Stimulated activated CD4-positive, alpha-beta T cell treated with anti-CD3 and anti-CD28 coated beads, TNF-alpha, amount 100 ng/mL, for 4 hours (primary cell): ENCODE data around the gene C2CD5.
A peak's percentile ranks its signal among the peaks of the same experiment; 100 is the strongest.
"Not testable (repeated sequence)": the region's sequence is repeated elsewhere in the genome, so short reads cannot be mapped to it uniquely, and the experiment has no call there.

ENCODE experiments used
- DNase-seq, 3 experiments: peaks; one replicate each; pipeline ENCODE4 v3.0.0-alpha.2; 2020; ENCODE audit warnings: low read depth in 3 of 3

C2CD5 gene

GRCh38 chr12:22544038-22544979, at the start of gene C2CD5:
Gene C2CD5 (minus strand): TSS chr12:22544542. CDS start chr12:22544150, 392 bp downstream.
- peak; percentile 82 to 92 (median 92) for DNase-seq

GRCh38 chr12:22593864-22594263, 49.5 kb upstream of the C2CD5 start:
- DNase-seq: no peak

GRCh38 chr12:22588817-22589216, 44.5 kb upstream of the C2CD5 start:
- DNase-seq: no peak

GRCh38 chr12:22578328-22578727, 34.0 kb upstream of the C2CD5 start:
- no peak for DNase-seq

- DNase-seq: no peak
Observed at GRCh38 chr12:22577667-22578066, 33.3 kb upstream of the C2CD5 start.

- no peak for DNase-seq
Observed at GRCh38 chr12:22576473-22576872, 32.1 kb upstream of the C2CD5 start.

- DNase-seq: no peak
Observed at GRCh38 chr12:22576065-22576464, 31.7 kb upstream of the C2CD5 start.

- DNase-seq: no peak
Observed at GRCh38 chr12:22574921-22575320, 30.6 kb upstream of the C2CD5 start.

GRCh38 chr12:22573181-22573580, 28.8 kb upstream of the C2CD5 start:
- no peak for DNase-seq

GRCh38 chr12:22569253-22569652, 24.9 kb upstream of the C2CD5 start:
- DNase-seq: no peak

- no peak for DNase-seq
Observed at GRCh38 chr12:22562036-22563028, 18.0 kb upstream of the C2CD5 start.

- DNase-seq: not testable (repeated sequence)
Observed at GRCh38 chr12:22554750-22555149, 10.4 kb upstream of the C2CD5 start.

- DNase-seq: no peak
Observed at GRCh38 chr12:22551624-22552023, 7.3 kb upstream of the C2CD5 start.

- no peak for DNase-seq
Observed at GRCh38 chr12:22545255-22545654, 913 bp upstream of the C2CD5 start.

GRCh38 chr12:22543246-22544037, 900 bp downstream of the C2CD5 start:
- DNase-seq: peak; percentile 8 to 13 (median 9)

- no peak for DNase-seq
Observed at GRCh38 chr12:22541496-22542155, 2.7 kb downstream of the C2CD5 start.

- DNase-seq: no peak
Observed at GRCh38 chr12:22539055-22539454, 5.3 kb downstream of the C2CD5 start.

- no peak for DNase-seq
Observed at GRCh38 chr12:22538311-22538710, 6.0 kb downstream of the C2CD5 start.

- DNase-seq: no peak
Observed at GRCh38 chr12:22536971-22537544, 7.3 kb downstream of the C2CD5 start.

GRCh38 chr12:22536346-22536945, 7.9 kb downstream of the C2CD5 start:
- no peak for DNase-seq
